Epithelial cell of prostate (primary cell): Measurements from ENCODE around the gene EEF1B2.
"Not testable (repeated sequence)": the region's sequence is repeated elsewhere in the genome, so short reads cannot be mapped to it uniquely, and the experiment has no call there.

Experiments
- DNase-seq: peaks from one replicate; pipeline ENCODE4 v3.0.0-alpha.2; 2011; ENCODE audit warnings: low read depth, low spot score
- H3K27ac ChIP-seq: fragments of 450-650 bp; 2 replicates; pipeline ENCODE4 v1.5.1; 2017; ENCODE audit warnings: mild to moderate bottlenecking

Gene EEF1B2

GRCh38 chr2:206163251-206163880, 3.7 kb downstream of the EEF1B2 start:
- DNase-seq: no peak
- H3K27ac ChIP-seq: no peak overlapping the region

GRCh38 chr2:206164261-206164862, 4.7 kb downstream of the EEF1B2 start:
- DNase-seq: no peak
- no peak overlapping the region for H3K27ac ChIP-seq

- H3K27ac ChIP-seq, DNase-seq: not testable (repeated sequence)
Measured at GRCh38 chr2:206168230-206168629, 8.5 kb downstream of the EEF1B2 start.

GRCh38 chr2:206171624-206172397, 12.1 kb downstream of the EEF1B2 start:
- DNase-seq, H3K27ac ChIP-seq: not testable (repeated sequence)

- no peak overlapping the region for H3K27ac ChIP-seq
- no peak for DNase-seq
Measured at GRCh38 chr2:206173147-206173546, 13.5 kb downstream of the EEF1B2 start.

- DNase-seq: no peak
- H3K27ac ChIP-seq: no peak overlapping the region
Measured at GRCh38 chr2:206176121-206176520, 16.4 kb downstream of the EEF1B2 start.

GRCh38 chr2:206176901-206177300, 17.2 kb downstream of the EEF1B2 start:
- DNase-seq: no peak

GRCh38 chr2:206181526-206181925, 21.8 kb downstream of the EEF1B2 start:
- H3K27ac ChIP-seq, DNase-seq: not testable (repeated sequence)

More at GRCh38 chr2:206176901-206177300, 17.2 kb downstream of the EEF1B2 start:
- H3K27ac ChIP-seq: no peak overlapping the region

- H3K27ac ChIP-seq: no peak overlapping the region
- DNase-seq: no peak
Measured at GRCh38 chr2:206189691-206190090, 30.0 kb downstream of the EEF1B2 start.

GRCh38 chr2:206190111-206190510, 30.4 kb downstream of the EEF1B2 start:
- H3K27ac ChIP-seq: no peak overlapping the region
- no peak for DNase-seq

GRCh38 chr2:206190689-206191088, 31.0 kb downstream of the EEF1B2 start:
- no peak overlapping the region for H3K27ac ChIP-seq
- no peak for DNase-seq

GRCh38 chr2:206192157-206192556, 32.5 kb downstream of the EEF1B2 start:
- no peak overlapping the region for H3K27ac ChIP-seq
- DNase-seq: no peak

GRCh38 chr2:206193671-206194357, 34.1 kb downstream of the EEF1B2 start:
- DNase-seq: no peak
- H3K27ac ChIP-seq: no peak overlapping the region

GRCh38 chr2:206198677-206199076, 39.0 kb downstream of the EEF1B2 start:
- DNase-seq: no peak
- H3K27ac ChIP-seq: no peak overlapping the region

GRCh38 chr2:206201075-206201848, 41.6 kb downstream of the EEF1B2 start:
- DNase-seq: no peak
- no peak overlapping the region for H3K27ac ChIP-seq

GRCh38 chr2:206202446-206202845, 42.8 kb downstream of the EEF1B2 start:
- no peak for DNase-seq

GRCh38 chr2:206203331-206203730, 43.6 kb downstream of the EEF1B2 start:
- no peak overlapping the region for H3K27ac ChIP-seq
- DNase-seq: no peak

More at GRCh38 chr2:206202446-206202845, 42.8 kb downstream of the EEF1B2 start:
- H3K27ac ChIP-seq: no peak overlapping the region

- H3K27ac ChIP-seq: no peak overlapping the region
- no peak for DNase-seq
Measured at GRCh38 chr2:206204710-206205109, 45.0 kb downstream of the EEF1B2 start.

- DNase-seq: not testable (repeated sequence)
Measured at GRCh38 chr2:206207316-206207715, 47.6 kb downstream of the EEF1B2 start.

GRCh38 chr2:206208900-206209299, 49.2 kb downstream of the EEF1B2 start:
- H3K27ac ChIP-seq: no peak overlapping the region
- DNase-seq: no peak

More at GRCh38 chr2:206207316-206207715, 47.6 kb downstream of the EEF1B2 start:
- not testable (repeated sequence) for H3K27ac ChIP-seq
